Caco-2 (cell line): Measurements from ENCODE around the gene KREMEN2. TPM values are rescaled to one million over a fixed set of nuclear protein-coding genes. Genes with fewer than 3 reads are reported as not detected.

Experiments used
- BruUV-seq: library from RNA; stranded (reverse); fragments of 400-500 nt; replicated peaks from 2 replicates; lab custom pipeline; 2021; lab: Mats Ljungman, UMichigan
- CTCF ChIA-PET: fragments of 300-600 bp; sonication (Branson Sonifier 250); formaldehyde crosslinking; loops from one replicate; lab custom pipeline; 2022; ENCODE audit warnings: antibody characterized with exemption; lab: Charles Lee
- POLR2A ChIA-PET: fragments of 300-600 bp; sonication (Branson Sonifier 250); formaldehyde crosslinking; loops from one replicate; lab custom pipeline; 2022; ENCODE audit warnings: antibody characterized with exemption; lab: Charles Lee
- DNase-seq, 2 experiments: peaks; one replicate each; pipeline versions ENCODE4 v3.0.0 to v3.0.0-alpha.2; 2020 to 2022
- H3K27me3 ChIP-seq: replicated peaks from 2 replicates; pipeline ENCODE4 v1.6.0; 2011; ENCODE audit warnings: low read length; ENCODE audit not compliant: control insufficient read depth, insufficient read depth
- H3K36me3 ChIP-seq: 2 replicates; pipeline ENCODE4 v1.5.1; 2011; ENCODE audit warnings: low read length; ENCODE audit not compliant: control insufficient read depth, insufficient read depth
- H3K4me1 ChIP-seq: fragments of 250-450 bp; sonication (Bioruptor Pico); 2 replicates; pipeline ENCODE4 v1.5.1; 2020; ENCODE audit warnings: mild to moderate bottlenecking
- H3K4me3 ChIP-seq: 2 replicates; pipeline ENCODE4 v1.5.1; 2011; ENCODE audit warnings: low read depth, mild to moderate bottlenecking, control low read depth, low read length
- H3K9me3 ChIP-seq: fragments of 250-450 bp; sonication (Bioruptor Pico); 2 replicates; pipeline ENCODE4 v1.5.1; 2020; ENCODE audit warnings: mild to moderate bottlenecking, moderate library complexity
- H3K27ac Mint-ChIP-seq: one replicate; pipeline ENCODE4 v1.8.0; 2022; ENCODE audit warnings: mixed read lengths; ENCODE audit not compliant: unreplicated experiment
- H3K27me3 Mint-ChIP-seq: one replicate; pipeline ENCODE4 v1.8.0; 2022; ENCODE audit warnings: mixed read lengths; ENCODE audit not compliant: insufficient read depth, unreplicated experiment
- H3K36me3 Mint-ChIP-seq: one replicate; pipeline ENCODE4 v1.8.0; 2022; ENCODE audit warnings: mild to moderate bottlenecking, mixed read lengths; ENCODE audit not compliant: insufficient read depth, unreplicated experiment
- H3K4me1 Mint-ChIP-seq: one replicate; pipeline ENCODE4 v1.8.0; 2022; ENCODE audit warnings: low read depth, mixed read lengths; ENCODE audit not compliant: unreplicated experiment
- H3K4me3 Mint-ChIP-seq: one replicate; pipeline ENCODE4 v1.8.0; 2022; ENCODE audit warnings: mild to moderate bottlenecking, moderate library complexity, mixed read lengths; ENCODE audit not compliant: unreplicated experiment
- H3K9me3 Mint-ChIP-seq: one replicate; pipeline ENCODE4 v1.8.0; 2022; ENCODE audit warnings: mixed read lengths; ENCODE audit not compliant: unreplicated experiment
- intact Hi-C: fragments of 100-400 bp; cut with micrococcal nuclease; formaldehyde crosslinking; loops from one replicate; pipeline ENCODE4 v1.10.0; 2022; ENCODE audit not compliant: unreplicated experiment
- total RNA-seq: library from RNA; stranded (reverse); gene quantifications from 2 replicates; pipeline ENCODE4 v1.2.3, GENCODE V29; 2022
- TF ChIP-seq, protein P1 (sequence below), 2 experiments: fragments of 200-600 bp in 1 of 2; IDR thresholded peaks; 1 replicate in 1 of 2; 2 replicates in 1 of 2; pipeline versions ENCODE4 v1.5.1 to v1.8.0; 2011 to 2022; ENCODE audit warnings: antibody characterized with exemption in 1 of 2, control low read depth in 1 of 2, inconsistent platforms in 1 of 2, low read depth in 1 of 2, low read length in 1 of 2, mild to moderate bottlenecking in 1 of 2, moderate library complexity in 1 of 2; ENCODE audit not compliant: insufficient read depth in 1 of 2, severe bottlenecking in 1 of 2, unreplicated experiment in 1 of 2

KREMEN2 gene
- total RNA-seq, 1 experiment from 2014 or later: 2.2 TPM

DNA sequence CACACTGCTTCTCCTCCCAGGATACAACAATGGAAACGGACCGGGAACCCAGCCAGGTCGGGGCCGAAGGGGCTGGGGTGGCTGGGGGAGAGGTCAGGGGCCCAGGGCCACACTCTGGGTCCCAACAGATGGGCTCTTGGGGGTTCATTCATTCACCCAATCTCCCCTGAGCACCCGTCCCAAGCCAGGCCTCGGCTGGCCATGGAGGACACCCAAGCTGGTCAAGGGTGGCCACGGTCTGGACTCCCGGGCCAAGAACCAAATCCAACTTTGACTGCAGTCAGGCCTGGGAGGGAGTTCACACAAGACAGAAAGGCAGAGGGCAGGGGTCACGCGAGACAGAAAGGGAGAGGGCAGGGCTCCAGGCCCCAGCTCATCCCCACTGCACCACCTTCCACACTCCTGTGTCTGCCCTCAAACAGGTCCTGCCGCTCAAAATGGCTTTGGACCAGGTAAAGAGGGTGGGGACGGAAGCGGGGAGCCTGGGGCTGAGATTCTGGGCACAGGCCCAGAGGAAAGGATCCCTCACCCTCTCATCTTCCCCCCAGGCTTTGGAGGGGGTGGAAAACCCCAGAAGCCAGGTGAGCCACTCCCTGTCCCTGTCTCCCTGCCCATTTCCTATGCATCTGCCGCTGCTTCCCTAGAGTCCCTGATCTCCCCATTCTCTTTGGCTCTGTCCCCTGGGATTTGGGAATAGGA, 28.5 kb downstream of the KREMEN2 start:
- BruUV-seq: no TSS peak

DNA sequence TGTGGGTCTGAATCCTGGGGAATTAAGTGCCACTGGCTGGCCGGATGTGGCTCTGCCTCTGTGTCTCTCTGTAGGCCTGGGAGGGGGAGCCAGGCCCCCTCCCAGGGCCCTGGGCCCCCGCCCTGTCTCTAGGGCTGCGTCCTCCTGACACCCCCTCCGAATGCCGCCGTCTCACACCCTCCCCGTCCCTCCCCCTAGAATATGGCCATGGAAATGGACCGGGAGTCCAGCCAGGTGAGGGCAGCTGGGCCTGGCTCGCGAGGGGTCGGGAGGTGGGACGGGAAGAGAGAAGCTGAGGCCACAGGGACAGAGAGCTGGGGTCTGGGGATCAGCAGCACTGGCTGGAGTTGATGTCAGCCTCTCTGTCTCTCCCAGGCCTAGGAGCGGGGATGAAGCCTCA, 32.2 kb downstream of the KREMEN2 start:
- no peaks in the 10 kb centered on the region for H3K27me3 ChIP-seq
- Mint-ChIP-seq H3K4me3 (no peak overlapping the region), H3K4me1 (no peaks in the 10 kb centered on the region), H3K36me3 (peaks cover 6% of the 10 kb centered on the region), H3K9me3 (no peaks in the 10 kb centered on the region), H3K27ac (no peak overlapping the region), H3K27me3 (no peaks in the 10 kb centered on the region)
- BruUV-seq: no TSS peak
- H3K4me1 ChIP-seq: 0 out of 2 replicates have a peak, but pooled peaks cover 3% of the 10 kb centered on the region
- peaks cover 1% of the 10 kb centered on the region; the same call in 1 of the 2 replicates for H3K36me3 ChIP-seq
- TF ChIP-seq, protein P1, sequence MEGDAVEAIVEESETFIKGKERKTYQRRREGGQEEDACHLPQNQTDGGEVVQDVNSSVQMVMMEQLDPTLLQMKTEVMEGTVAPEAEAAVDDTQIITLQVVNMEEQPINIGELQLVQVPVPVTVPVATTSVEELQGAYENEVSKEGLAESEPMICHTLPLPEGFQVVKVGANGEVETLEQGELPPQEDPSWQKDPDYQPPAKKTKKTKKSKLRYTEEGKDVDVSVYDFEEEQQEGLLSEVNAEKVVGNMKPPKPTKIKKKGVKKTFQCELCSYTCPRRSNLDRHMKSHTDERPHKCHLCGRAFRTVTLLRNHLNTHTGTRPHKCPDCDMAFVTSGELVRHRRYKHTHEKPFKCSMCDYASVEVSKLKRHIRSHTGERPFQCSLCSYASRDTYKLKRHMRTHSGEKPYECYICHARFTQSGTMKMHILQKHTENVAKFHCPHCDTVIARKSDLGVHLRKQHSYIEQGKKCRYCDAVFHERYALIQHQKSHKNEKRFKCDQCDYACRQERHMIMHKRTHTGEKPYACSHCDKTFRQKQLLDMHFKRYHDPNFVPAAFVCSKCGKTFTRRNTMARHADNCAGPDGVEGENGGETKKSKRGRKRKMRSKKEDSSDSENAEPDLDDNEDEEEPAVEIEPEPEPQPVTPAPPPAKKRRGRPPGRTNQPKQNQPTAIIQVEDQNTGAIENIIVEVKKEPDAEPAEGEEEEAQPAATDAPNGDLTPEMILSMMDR (IDR thresholded peaks at IDR 0.05; ENCODE audit: insufficient read depth in 1 of 2, low read depth in 1 of 2, low read length in 1 of 2, severe bottlenecking in 1 of 2, unreplicated experiment in 1 of 2): no peak
- DNase-seq: no peak
- CTCF ChIA-PET: no interaction called here
- no peak overlapping the region for H3K4me3 ChIP-seq
- intact Hi-C loops: no loop called here
- POLR2A ChIA-PET: interaction anchor here (0.8 kb wide), 1 partner anchor 24 kb away, joined by 3 read pairs; the partner anchor contains the start of gene TNFRSF12A
- no peaks in the 10 kb centered on the region for H3K9me3 ChIP-seq

More for the DNA sequence above, 28.5 kb downstream of the KREMEN2 start:
- H3K36me3 ChIP-seq: no peaks in the 10 kb centered on the region
- CTCF ChIA-PET: interaction anchor here (0.6 to 1.7 kb wide), 2 partner anchors 11 to 36 kb away, joined by 3 to 5 read pairs; no protein-coding TSS in a partner anchor
- Mint-ChIP-seq H3K36me3 (no peaks in the 10 kb centered on the region), H3K4me3 (no peak overlapping the region), H3K27ac (no peak overlapping the region), H3K9me3 (no peaks in the 10 kb centered on the region), H3K4me1 (no peaks in the 10 kb centered on the region), H3K27me3 (no peaks in the 10 kb centered on the region)
- POLR2A ChIA-PET: no interaction called here
- intact Hi-C loops: no loop called here
- no peak for DNase-seq
- H3K4me3 ChIP-seq: no peak overlapping the region
- H3K27me3 ChIP-seq: no peaks in the 10 kb centered on the region
- H3K9me3 ChIP-seq: no peaks in the 10 kb centered on the region
- H3K4me1 ChIP-seq: 0 out of 2 replicates have a peak, but pooled peaks cover 3% of the 10 kb centered on the region
- TF ChIP-seq, protein P1 (IDR thresholded peaks at IDR 0.05; ENCODE audit: insufficient read depth in 1 of 2, low read depth in 1 of 2, low read length in 1 of 2, severe bottlenecking in 1 of 2, unreplicated experiment in 1 of 2): no peak

DNA sequence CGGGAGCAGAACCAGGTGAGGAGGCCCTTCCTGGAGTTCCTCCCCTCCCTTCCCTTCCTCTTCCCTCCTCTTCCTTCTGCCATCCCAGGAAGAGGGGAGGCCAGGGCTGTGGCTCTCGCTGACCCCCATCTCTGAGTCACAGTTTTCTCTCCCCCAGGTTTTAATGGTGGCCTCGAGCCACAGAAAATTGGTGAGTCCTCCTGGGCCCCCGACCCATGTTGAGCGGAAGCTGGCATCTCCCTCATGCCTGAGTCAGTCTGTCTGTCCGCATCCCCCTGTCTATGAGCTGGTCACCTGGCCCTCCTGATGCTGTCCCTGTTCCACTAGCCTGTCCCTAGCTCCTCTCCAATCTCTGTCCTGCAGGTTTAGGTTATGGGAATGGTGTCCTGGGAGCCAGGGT, 35.9 kb downstream of the KREMEN2 start:
- H3K36me3 ChIP-seq: peaks cover 1% of the 10 kb centered on the region; the same call in 1 of the 2 replicates
- no peak overlapping the region for H3K27ac Mint-ChIP-seq
- TF ChIP-seq, protein P1 (IDR thresholded peaks at IDR 0.05; ENCODE audit: insufficient read depth in 1 of 2, low read depth in 1 of 2, low read length in 1 of 2, severe bottlenecking in 1 of 2, unreplicated experiment in 1 of 2): no peak
- no peaks in the 10 kb centered on the region for H3K4me1 Mint-ChIP-seq
- H3K9me3 Mint-ChIP-seq: no peaks in the 10 kb centered on the region
- BruUV-seq: no TSS peak
- H3K9me3 ChIP-seq: no peaks in the 10 kb centered on the region
- H3K36me3 Mint-ChIP-seq: peaks cover 17% of the 10 kb centered on the region
- H3K4me3 ChIP-seq: no peak overlapping the region
- CTCF ChIA-PET: interaction anchor here (0.5 to 1.9 kb wide), 2 partner anchors 20 to 28 kb away, joined by 4 to 15 read pairs; partner anchors contain the start of gene TNFRSF12A
- intact Hi-C loops: no loop called here
- H3K4me1 ChIP-seq: 0 out of 2 replicates have a peak, but pooled peaks cover 3% of the 10 kb centered on the region
- POLR2A ChIA-PET: no interaction called here
- H3K4me3 Mint-ChIP-seq: no peak overlapping the region
- no peaks in the 10 kb centered on the region for H3K27me3 ChIP-seq
- DNase-seq: no peak
- no peaks in the 10 kb centered on the region for H3K27me3 Mint-ChIP-seq
